ENCODE data around the gene TMEM164. TPM values are rescaled to one million over a fixed set of nuclear protein-coding genes. Genes with fewer than 3 reads are reported as not detected.

Gene TMEM164
- total RNA-seq, 4 donors from 2014 or later, result 8.2 to 13.4 (median 11.1) TPM

- Histone ChIP-seq H3K27ac (replicated peaks in 1 of 4) (no peak overlapping the region), H3K9me3 (no peaks in the 10 kb centered on the region), H3K4me3 (no peak overlapping the region), H3K4me1 (no peaks in the 10 kb centered on the region), H3K27me3 (no peaks in the 10 kb centered on the region), H3K36me3 (no peaks in the 10 kb centered on the region)
- DNase-seq (ENCODE audit: extremely low spot score), result no peak
- TF ChIP-seq EP300 (IDR thresholded peaks at IDR 0.05) (no peak), POLR2AphosphoS5 (IDR thresholded peaks at IDR 0.05) (no peak), POLR2A (IDR thresholded peaks at IDR 0.05; ENCODE audit: low read depth) (no peak), CTCF (IDR thresholded peaks at IDR 0.05) (no peak)
- 81% methylated on average over 1 of the region's 1 CpG for WGBS
- intact Hi-C loops (cut with DNase I), result no loop called here
Observed at GRCh38 chrX:110214684-110215083, 211.8 kb downstream of the TMEM164 start.

- Histone ChIP-seq H3K27me3 (no peaks in the 10 kb centered on the region), H3K4me3 (no peak overlapping the region), H3K4me1 (no peaks in the 10 kb centered on the region), H3K9me3 (no peaks in the 10 kb centered on the region), H3K36me3 (no peaks in the 10 kb centered on the region), H3K27ac (replicated peaks in 1 of 4) (no peak overlapping the region)
- DNase-seq (ENCODE audit: extremely low spot score), result no peak
- TF ChIP-seq POLR2AphosphoS5 (IDR thresholded peaks at IDR 0.05), result no peak
- TF ChIP-seq EP300 (IDR thresholded peaks at IDR 0.05), result no peak
- TF ChIP-seq CTCF (IDR thresholded peaks at IDR 0.05), result no peak
- no peak for TF ChIP-seq POLR2A (IDR thresholded peaks at IDR 0.05; ENCODE audit: low read depth)
- WGBS, result 80% methylated on average over 1 of the region's 1 CpG
- intact Hi-C loops (cut with DNase I), result no loop called here
Observed at GRCh38 chrX:110215411-110215810, 212.5 kb downstream of the TMEM164 start.

GRCh38 chrX:110216027-110216426, 213.1 kb downstream of the TMEM164 start:
- no peak overlapping the region for H3K27ac ChIP-seq (replicated peaks in 1 of 4)
- H3K4me3 ChIP-seq, result no peak overlapping the region
- no peaks in the 10 kb centered on the region for H3K4me1 ChIP-seq
- intact Hi-C loops (cut with DNase I), result no loop called here
- DNase-seq (ENCODE audit: extremely low spot score), result no peak
- TF ChIP-seq POLR2A (IDR thresholded peaks at IDR 0.05; ENCODE audit: low read depth) (no peak), CTCF (IDR thresholded peaks at IDR 0.05) (no peak), POLR2AphosphoS5 (IDR thresholded peaks at IDR 0.05) (no peak), EP300 (IDR thresholded peaks at IDR 0.05) (no peak)
- 66% methylated on average over 4 of the region's 4 CpGs for WGBS
- no peaks in the 10 kb centered on the region for H3K27me3 ChIP-seq
- H3K9me3 ChIP-seq, result no peaks in the 10 kb centered on the region
- H3K36me3 ChIP-seq, result no peaks in the 10 kb centered on the region

- Histone ChIP-seq H3K9me3 (no peaks in the 10 kb centered on the region), H3K27me3 (no peaks in the 10 kb centered on the region), H3K4me1 (no peaks in the 10 kb centered on the region), H3K4me3 (no peak overlapping the region), H3K36me3 (no peaks in the 10 kb centered on the region), H3K27ac (replicated peaks in 1 of 4) (no peak overlapping the region)
- DNase-seq (ENCODE audit: extremely low spot score), result no peak
- WGBS, result 57% methylated on average over 2 of the region's 2 CpGs
- intact Hi-C loops (cut with DNase I), result no loop called here
- TF ChIP-seq POLR2AphosphoS5 (IDR thresholded peaks at IDR 0.05) (no peak), EP300 (IDR thresholded peaks at IDR 0.05) (no peak), POLR2A (IDR thresholded peaks at IDR 0.05; ENCODE audit: low read depth) (no peak), CTCF (IDR thresholded peaks at IDR 0.05) (no peak)
Observed at GRCh38 chrX:110218591-110218990, 215.7 kb downstream of the TMEM164 start.

- no peak overlapping the region for H3K27ac ChIP-seq (replicated peaks in 1 of 4)
- TF ChIP-seq CTCF (IDR thresholded peaks at IDR 0.05) (no peak), POLR2AphosphoS5 (IDR thresholded peaks at IDR 0.05) (no peak), EP300 (IDR thresholded peaks at IDR 0.05) (no peak), POLR2A (IDR thresholded peaks at IDR 0.05; ENCODE audit: low read depth) (no peak)
- no peaks in the 10 kb centered on the region for H3K4me1 ChIP-seq
- H3K27me3 ChIP-seq, result no peaks in the 10 kb centered on the region
- DNase-seq (ENCODE audit: extremely low spot score), result no peak
- H3K36me3 ChIP-seq, result no peaks in the 10 kb centered on the region
- WGBS, result 59% methylated on average over 1 of the region's 1 CpG
- H3K4me3 ChIP-seq, result no peak overlapping the region
- H3K9me3 ChIP-seq, result no peaks in the 10 kb centered on the region
- intact Hi-C loops (cut with DNase I), result no loop called here
Observed at GRCh38 chrX:110219920-110220319, 217.0 kb downstream of the TMEM164 start.
